Testis (tissue), 3 donors: ENCODE results near the gene ANKK1. TPM values are rescaled to one million over a fixed set of nuclear protein-coding genes. Genes with fewer than 3 reads are reported as not detected.

Experiments used
- DNase-seq: peaks from one replicate; pipeline ENCODE4 v3.0.0-alpha.2; 2019
- H3K27ac ChIP-seq, 2 donors: fragments of 200-600 bp; sonication (generic); one replicate each; pipeline ENCODE4 v1.5.1; 2019
- H3K27me3 ChIP-seq: fragments of 200-600 bp; sonication (generic); one replicate; pipeline ENCODE4 v1.5.1; 2019
- H3K36me3 ChIP-seq: fragments of 200-600 bp; sonication (generic); one replicate; pipeline ENCODE4 v1.5.1; 2017; ENCODE audit warnings: low read depth; ENCODE audit errors: missing control alignments
- H3K4me1 ChIP-seq: fragments of 200-600 bp; sonication (generic); one replicate; pipeline ENCODE4 v1.5.1; 2019
- H3K4me3 ChIP-seq, 2 donors: fragments of 200-600 bp; sonication (generic); one replicate each; pipeline ENCODE4 v1.5.1; 2017 to 2019
- H3K9me3 ChIP-seq: fragments of 200-600 bp; sonication (generic); one replicate; pipeline ENCODE4 v1.5.1; 2017
- CTCF ChIP-seq, 3 experiments: fragments of 450-650 bp in 2 of 3; fragments of 200-600 bp in 1 of 3; sonication (generic) in 1 of 3; IDR thresholded peaks; one replicate each; pipeline ENCODE4 v1.5.1; 2016 to 2019; ENCODE audit warnings: antibody characterized with exemption in 3 of 3, mild to moderate bottlenecking in 2 of 3, moderate library complexity in 1 of 3
- POLR2A ChIP-seq: fragments of 450-650 bp; IDR thresholded peaks from one replicate; pipeline ENCODE4 v1.6.1; 2017; ENCODE audit warnings: antibody characterized with exemption, mild to moderate bottlenecking, moderate library complexity
- WGBS, 2 donors: methylation state at CpG; one replicate each; pipeline ENCODE4 v1.1.5; 2018; 5-methylcytosine and 5-hydroxymethylcytosine counted together
- intact Hi-C: fragments of 100-400 bp; cut with DNase I; formaldehyde crosslinking; loops from one replicate; pipeline ENCODE4 v1.15.1; 2023; ENCODE audit warnings: low total_unique reads
- polyA plus RNA-seq: library from polyadenylated mRNA; stranded (reverse); fragments of 350-450 nt; fragmentation: Illumina TruSeq; extraction: RNeasy Lipid Tissue Mini Kit (QIAGEN cat#74804); gene quantifications from one replicate; pipeline ENCODE4 v1.2.3, GENCODE V29; 2014; ENCODE audit warnings: low read depth, low replicate concordance; ENCODE audit not compliant: insufficient read depth
- total RNA-seq, 2 donors: library from RNA; depleted of rRNA; stranded (reverse); fragments of >200 nt; gene quantifications; one replicate each; pipeline ENCODE4 v1.2.3, GENCODE V29; 2016

The ANKK1 gene
- total and polyA plus RNA-seq, 3 donors from 2014 or later, result 2.1 to 2.5 (median 2.2) TPM

- Histone ChIP-seq H3K4me3 (no peak overlapping the region), H3K36me3 (no peaks in the 10 kb centered on the region), H3K4me1 (no peaks in the 10 kb centered on the region), H3K27ac (no peak overlapping the region), H3K27me3 (no peaks in the 10 kb centered on the region), H3K9me3 (no peaks in the 10 kb centered on the region)
- no peak for DNase-seq
- intact Hi-C loops, result no loop called here
- WGBS, 2 donors, result 81% methylated on average over 6 to 7 of the region's 7 CpGs
- TF ChIP-seq POLR2A, result no peak
- TF ChIP-seq CTCF (IDR thresholded peaks at IDR 0.05), result no peak
These were observed 18.3 kb downstream of the ANKK1 start for GRCh38 chr11:113405724-113406478.

GRCh38 chr11:113407163-113407562 is 19.6 kb downstream of the ANKK1 start:
- Histone ChIP-seq H3K36me3 (no peaks in the 10 kb centered on the region), H3K9me3 (no peaks in the 10 kb centered on the region), H3K27me3 (no peaks in the 10 kb centered on the region), H3K27ac (no peak overlapping the region), H3K4me1 (no peaks in the 10 kb centered on the region), H3K4me3 (no peak overlapping the region)
- no peak for DNase-seq
- 83 to 97% methylated on average over 2 to 3 of the region's 3 CpGs for WGBS, 2 donors
- TF ChIP-seq CTCF (IDR thresholded peaks at IDR 0.05) (no peak), POLR2A (no peak)
- intact Hi-C loops, result no loop called here

GRCh38 chr11:113408206-113408605 is 20.6 kb downstream of the ANKK1 start:
- TF ChIP-seq CTCF (IDR thresholded peaks at IDR 0.05), result no peak
- no peak for TF ChIP-seq POLR2A
- no peak overlapping the region for H3K4me3 ChIP-seq
- no peaks in the 10 kb centered on the region for H3K9me3 ChIP-seq
- intact Hi-C loops, result no loop called here
- H3K36me3 ChIP-seq, result no peaks in the 10 kb centered on the region
- 77 to 78% methylated on average over 9 of the region's 9 CpGs for WGBS, 2 donors
- no peak overlapping the region for H3K27ac ChIP-seq
- no peaks in the 10 kb centered on the region for H3K27me3 ChIP-seq
- no peaks in the 10 kb centered on the region for H3K4me1 ChIP-seq
- no peak for DNase-seq

- no peaks in the 10 kb centered on the region for H3K36me3 ChIP-seq
- no peak overlapping the region for H3K27ac ChIP-seq
- no peaks in the 10 kb centered on the region for H3K4me1 ChIP-seq
- 83 to 92% methylated on average over 9 of the region's 9 CpGs for WGBS, 2 donors
- H3K9me3 ChIP-seq, result no peaks in the 10 kb centered on the region
- no peak for DNase-seq
- intact Hi-C loops, result no loop called here
- TF ChIP-seq POLR2A (no peak), CTCF (IDR thresholded peaks at IDR 0.05) (no peak)
- no peak overlapping the region for H3K4me3 ChIP-seq
- H3K27me3 ChIP-seq, result no peaks in the 10 kb centered on the region
These were observed 21.3 kb downstream of the ANKK1 start for GRCh38 chr11:113408887-113409286.

- Histone ChIP-seq H3K36me3 (no peaks in the 10 kb centered on the region), H3K4me3 (no peak overlapping the region), H3K27ac (no peak overlapping the region), H3K27me3 (no peaks in the 10 kb centered on the region), H3K9me3 (no peaks in the 10 kb centered on the region), H3K4me1 (no peaks in the 10 kb centered on the region)
- TF ChIP-seq CTCF (IDR thresholded peaks at IDR 0.05) (no peak), POLR2A (no peak)
- intact Hi-C loops, result no loop called here
- DNase-seq, result no peak
- 82 to 88% methylated on average over 3 of the region's 3 CpGs for WGBS, 2 donors
These were observed 21.9 kb downstream of the ANKK1 start for GRCh38 chr11:113409526-113409925.
